T47D (cell line): ENCODE data around the gene MRTFA.

ENCODE experiments used
- DNase-seq, 2 experiments: peaks; one replicate each; pipeline versions ENCODE4 v3.0.0 to v3.0.0-alpha.2; 2011 to 2012; ENCODE audit warnings: low read depth in 1 of 2, low spot score in 1 of 2
- JUND ChIP-seq: IDR thresholded peaks from 2 replicates; pipeline ENCODE4 v1.6.1; 2012; ENCODE audit warnings: low read depth
- in situ Hi-C: cut with HindIII; loops from 2 replicates; pipeline ENCODE4 v1.10.0; 2016; ENCODE audit warnings: low sequenced_read_pairs, low pct_unique_long_range_greater_than_20kb

Gene MRTFA

DNA sequence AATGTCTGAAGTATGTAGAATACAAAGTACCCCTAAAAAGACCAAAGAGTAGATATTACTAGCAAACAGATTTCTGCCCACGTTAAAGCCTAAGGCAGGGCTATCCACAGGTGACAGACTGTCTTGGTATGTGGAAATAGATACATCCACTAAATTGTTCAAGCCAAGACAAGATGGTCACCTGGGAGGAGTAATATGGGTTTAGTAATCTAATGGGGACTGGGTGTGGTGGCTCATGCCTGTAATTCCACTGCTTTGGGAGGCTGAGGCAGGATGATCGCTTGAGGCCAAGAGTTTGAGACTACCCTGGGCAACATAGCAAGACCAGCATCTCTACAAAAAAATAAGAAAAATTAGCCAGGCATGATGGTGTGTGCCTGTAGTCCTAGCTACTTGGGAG, 258.6 kb downstream of the MRTFA start:
- no peak for DNase-seq
- in situ Hi-C loops, result no loop called here
- no peak for TF ChIP-seq JUND

DNA sequence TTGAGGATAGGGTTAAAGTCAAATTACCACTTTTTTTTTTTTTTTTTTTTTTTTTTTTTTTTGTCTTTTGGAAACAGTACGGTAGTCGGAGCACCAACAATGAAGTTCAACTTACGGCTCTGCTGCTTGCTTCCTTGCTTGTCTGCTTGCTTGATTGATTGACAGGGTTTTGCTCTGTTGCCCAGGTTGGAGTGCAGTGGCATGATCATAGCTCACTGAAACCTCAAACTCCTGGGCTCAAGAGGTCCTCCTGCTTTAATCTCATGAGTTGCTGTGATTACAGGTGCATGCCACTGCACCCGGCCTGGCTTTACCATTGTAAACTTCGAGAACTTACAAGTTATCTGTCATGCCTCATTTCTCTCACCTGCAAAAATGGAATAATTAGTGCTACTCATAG, 260.4 kb downstream of the MRTFA start:
- no peak for DNase-seq
- in situ Hi-C loops, result no loop called here
- TF ChIP-seq JUND, result no peak

DNA sequence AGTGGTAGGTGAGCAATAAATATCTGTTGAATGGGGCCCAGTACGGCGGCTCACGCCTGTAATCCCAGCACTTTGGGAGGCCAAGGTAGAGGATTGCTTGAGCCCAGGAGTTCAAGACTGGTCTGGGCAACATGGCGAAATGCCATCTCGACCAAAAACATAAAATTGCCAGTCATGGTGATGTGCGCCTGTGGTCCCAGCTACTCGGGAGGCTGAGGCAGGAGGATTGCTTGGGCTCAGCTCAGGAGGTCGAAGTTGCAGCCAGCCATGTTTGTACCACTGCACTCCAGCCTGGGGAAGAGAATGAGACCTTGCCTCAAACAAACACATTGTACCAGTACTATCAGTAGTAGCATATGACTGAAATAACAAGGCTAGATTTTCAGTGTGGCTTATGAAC, 262.0 kb downstream of the MRTFA start:
- no peak for DNase-seq
- in situ Hi-C loops, result no loop called here
- no peak for TF ChIP-seq JUND

DNA sequence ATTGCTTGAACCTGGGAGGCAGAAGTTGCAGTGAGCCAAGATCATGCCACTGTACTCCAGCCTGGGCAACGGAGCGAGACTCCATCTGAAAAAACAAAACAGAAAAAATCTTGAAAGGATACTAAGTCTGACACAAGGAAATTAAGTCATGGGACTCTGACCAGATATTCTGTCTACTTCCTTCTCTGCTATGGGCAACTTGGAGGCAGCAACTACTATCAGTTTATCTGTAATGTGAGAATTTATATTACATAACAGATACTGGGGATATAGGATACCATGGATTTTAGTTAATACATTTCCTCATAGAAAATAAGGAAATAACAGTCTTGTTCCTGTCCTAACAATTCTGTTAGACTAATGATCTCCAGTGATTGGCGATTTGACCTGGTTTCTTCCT, 267.7 kb downstream of the MRTFA start:
- in situ Hi-C loops, result no loop called here

DNA sequence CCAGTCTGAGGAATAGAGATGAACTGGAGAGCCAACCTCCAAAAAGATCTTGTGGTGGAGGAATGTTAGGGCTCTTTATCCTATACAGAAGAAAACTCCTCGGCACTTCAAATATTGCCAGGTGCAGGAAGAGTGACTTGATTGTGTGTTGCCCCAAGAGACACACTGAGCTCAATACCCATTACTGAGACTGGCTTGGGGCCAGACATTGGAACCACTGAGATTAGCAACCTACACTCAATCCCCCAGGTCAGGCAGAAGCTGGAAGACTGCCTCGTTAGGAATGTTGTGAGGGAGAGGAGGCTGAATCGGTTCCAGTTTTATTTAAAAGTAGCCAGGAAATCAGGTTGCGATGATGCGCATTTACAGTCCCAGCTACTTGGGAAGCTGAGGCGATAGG, 268.5 kb downstream of the MRTFA start:
- no peak for DNase-seq
- in situ Hi-C loops, result no loop called here
- TF ChIP-seq JUND, result no peak

More for the DNA sequence above, 267.7 kb downstream of the MRTFA start:
- no peak for TF ChIP-seq JUND
- DNase-seq, result no peak

DNA sequence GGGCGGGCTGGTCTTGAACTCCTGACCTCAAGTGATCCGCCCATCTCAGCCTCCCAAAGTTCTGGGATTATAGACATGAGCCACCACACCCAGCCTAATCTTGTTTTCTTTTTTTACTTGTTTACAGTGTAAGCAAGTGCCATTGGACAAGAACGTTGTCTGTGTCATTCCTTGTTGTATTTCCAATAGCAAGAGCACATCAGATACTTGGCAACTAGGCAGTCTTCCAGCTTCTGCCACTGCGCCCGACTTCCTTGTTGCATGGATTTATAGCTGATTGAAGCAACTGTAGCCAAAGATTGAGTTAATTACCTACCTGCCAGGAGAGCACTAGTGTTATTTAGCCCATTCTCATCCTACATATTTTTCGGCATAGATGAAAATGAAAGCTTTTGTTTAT, 269.2 kb downstream of the MRTFA start:
- no peak for DNase-seq
- no peak for TF ChIP-seq JUND
- in situ Hi-C loops, result no loop called here

DNA sequence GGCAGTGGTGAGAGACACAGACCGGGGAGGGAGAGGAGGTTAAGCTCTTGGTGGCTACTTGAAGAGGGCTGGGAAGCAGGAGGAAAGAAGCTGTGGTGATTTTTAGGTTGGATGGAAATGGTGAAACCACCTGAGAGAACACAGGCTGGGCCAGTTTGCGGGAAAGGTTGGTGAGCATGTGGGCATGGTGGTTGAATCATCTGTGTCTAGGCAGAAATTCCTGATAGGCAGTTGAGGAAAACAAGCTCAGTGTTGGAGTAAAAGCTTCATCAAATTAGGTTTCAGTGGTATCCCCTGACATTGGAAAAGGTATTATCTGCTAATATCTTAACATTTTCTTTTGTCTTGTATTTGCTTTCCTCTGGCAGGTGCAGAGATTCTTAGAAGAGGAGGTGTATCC, 270.5 kb downstream of the MRTFA start:
- no peak for DNase-seq
- in situ Hi-C loops, result no loop called here
- TF ChIP-seq JUND, result no peak

DNA sequence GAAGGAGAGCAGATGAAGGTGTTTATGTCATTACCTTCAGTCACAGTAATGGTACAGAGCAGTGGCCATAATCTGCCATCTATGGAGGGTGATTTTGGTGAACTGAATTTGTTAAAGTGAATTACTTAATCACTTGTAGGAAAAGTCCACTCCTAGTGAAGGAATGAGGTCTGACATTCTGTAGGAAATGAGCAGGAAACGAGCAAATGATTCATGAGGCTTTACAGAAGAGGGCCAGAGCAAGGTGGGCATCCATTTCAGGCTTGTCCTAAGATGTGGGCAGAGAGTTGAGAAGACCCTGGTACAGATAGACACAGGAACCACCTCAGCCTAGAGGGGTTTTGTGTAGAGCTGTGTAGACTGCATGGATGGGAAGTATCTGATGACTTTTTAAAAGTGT, 272.1 kb downstream of the MRTFA start:
- in situ Hi-C loops, result no loop called here
- no peak for TF ChIP-seq JUND
- DNase-seq, result no peak

DNA sequence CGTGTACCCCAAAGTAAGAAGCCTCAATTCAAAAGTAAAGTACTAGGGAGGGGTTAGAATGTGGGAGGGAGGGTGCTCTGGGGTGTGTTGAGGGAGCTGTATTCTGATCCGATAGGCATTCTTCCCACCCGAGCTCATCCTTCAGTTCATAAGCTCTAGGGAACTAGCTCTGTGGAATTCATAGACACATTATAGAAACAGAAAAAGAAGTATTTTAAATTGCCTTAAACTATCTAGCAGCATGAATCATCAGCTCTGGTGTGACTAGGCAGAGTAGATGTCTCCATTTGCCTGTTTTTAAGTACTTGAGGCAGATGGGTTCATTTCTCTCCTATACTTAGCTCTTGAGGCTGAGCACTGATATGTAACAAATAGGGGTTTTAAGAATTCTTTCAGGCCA, 273.5 kb downstream of the MRTFA start:
- no peak for DNase-seq
- no peak for TF ChIP-seq JUND
- in situ Hi-C loops, result no loop called here

DNA sequence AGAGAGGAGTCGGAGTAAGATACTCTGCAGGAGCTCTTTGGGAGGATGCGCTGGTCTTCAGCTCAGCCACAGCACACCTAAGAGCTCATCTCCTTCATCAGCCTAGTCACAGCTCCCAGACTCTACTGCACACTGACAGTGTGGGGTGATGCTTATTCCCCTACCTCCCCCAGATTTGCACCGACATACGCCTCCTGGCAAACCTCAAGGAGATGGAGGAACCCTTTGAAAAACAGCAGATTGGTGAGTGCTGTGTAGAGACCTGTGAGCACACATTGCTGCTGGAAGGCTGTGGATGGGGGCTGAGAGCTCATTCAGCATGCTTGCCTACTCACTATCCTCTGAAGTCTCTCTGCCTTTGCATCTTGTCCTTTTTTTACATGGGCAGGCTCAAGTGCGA, 275.4 kb downstream of the MRTFA start:
- TF ChIP-seq JUND, result no peak
- no peak for DNase-seq
- in situ Hi-C loops, result no loop called here
